GM12878 (cell line): ENCODE measurements around the gene ELOVL4.

Experiments
- CREB1 ChIP-seq: IDR thresholded peaks from 2 replicates; pipeline ENCODE4 v1.6.1; 2012; ENCODE audit warnings: low read depth, mild to moderate bottlenecking, inconsistent platforms
- GABPA ChIP-seq: IDR thresholded peaks from 2 replicates; pipeline ENCODE4 v1.6.1; 2014; ENCODE audit warnings: antibody characterized with exemption, low read depth, mild to moderate bottlenecking, inconsistent platforms
- POLR2AphosphoS5 ChIP-seq: IDR thresholded peaks from 2 replicates; pipeline ENCODE4 v1.6.1; 2011; ENCODE audit warnings: mild to moderate bottlenecking, low read length, inconsistent platforms
- SIN3A ChIP-seq: IDR thresholded peaks from 2 replicates; pipeline ENCODE4 v1.6.1; 2012; ENCODE audit warnings: low read depth, low read length, improper control_type of control experiment
- SMC3 ChIP-seq: IDR thresholded peaks from 2 replicates; pipeline ENCODE4 v1.6.1; 2011; ENCODE audit warnings: low read length, improper control_type of control experiment, borderline replicate concordance

DNA sequence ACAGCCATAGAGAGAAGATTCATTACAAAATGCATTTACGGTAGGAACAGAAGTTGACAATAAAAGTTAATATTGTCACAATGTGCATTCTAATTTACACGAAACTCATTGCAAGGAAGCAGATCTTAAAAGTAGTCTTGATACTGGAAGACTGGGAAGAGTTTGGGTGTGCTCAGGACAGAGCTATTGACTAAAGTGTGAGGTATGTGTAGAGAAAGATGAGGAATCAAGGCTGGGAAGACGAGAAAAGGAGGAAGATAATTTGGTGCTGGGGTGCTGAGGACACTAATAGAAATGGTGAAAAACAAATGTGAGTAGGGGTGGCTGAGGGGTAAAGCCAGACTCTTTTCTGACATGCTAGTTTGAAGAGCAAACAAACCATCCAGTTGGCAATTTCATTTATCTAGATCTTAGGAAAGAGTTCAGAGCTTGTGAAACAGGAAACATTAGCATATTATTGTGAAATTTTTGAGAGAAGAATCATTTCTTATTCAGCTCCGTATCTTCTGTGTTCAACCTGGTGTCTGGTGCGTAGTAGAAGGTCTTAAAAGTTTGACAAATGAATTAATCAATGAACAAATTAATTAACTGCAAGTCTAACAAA is 72.7 kb downstream of the ELOVL4 start:
- TF ChIP-seq SMC3, result no peak
- no peak for TF ChIP-seq GABPA
- no peak for TF ChIP-seq POLR2AphosphoS5
- no peak for TF ChIP-seq CREB1
- no peak for TF ChIP-seq SIN3A
